ENCODE data around the gene SSX7. TPM values are rescaled to one million over a fixed set of nuclear protein-coding genes. Genes with fewer than 3 reads are reported as not detected.
"Not testable (repeated sequence)": the region's sequence is repeated elsewhere in the genome, so short reads cannot be mapped to it uniquely, and the experiment has no call there.

The SSX7 gene
- not detected in 2 replicates for total RNA-seq (2014; rRNA removed; shearing (Covaris generic))

- DNase-seq; H3K4me3 ChIP-seq; H3K9me3 ChIP-seq (replicated peaks); H3K27me3 ChIP-seq; H3K36me3 ChIP-seq; H3K27ac ChIP-seq; H3K4me1 ChIP-seq: not testable (repeated sequence)
Measured at GRCh38 chrX:52654800-52655199, at the start of gene SSX7. SSX7 (minus strand) TSS chrX:52654900; CDS start chrX:52653472, 1,428 bp downstream.

- H3K27ac ChIP-seq; H3K4me1 ChIP-seq; H3K36me3 ChIP-seq; H3K9me3 ChIP-seq (replicated peaks); H3K27me3 ChIP-seq; H3K4me3 ChIP-seq; DNase-seq: not testable (repeated sequence)
Measured at GRCh38 chrX:52692034-52692433, 37.3 kb upstream of the SSX7 start.

- H3K27ac ChIP-seq; H3K4me1 ChIP-seq; H3K9me3 ChIP-seq (replicated peaks); H3K27me3 ChIP-seq; H3K4me3 ChIP-seq; DNase-seq; H3K36me3 ChIP-seq: not testable (repeated sequence)
Measured at GRCh38 chrX:52662218-52662617, 7.5 kb upstream of the SSX7 start.

GRCh38 chrX:52655475-52655874 is 775 bp upstream of the SSX7 start:
- H3K27ac ChIP-seq; H3K9me3 ChIP-seq (replicated peaks); H3K4me3 ChIP-seq; H3K4me1 ChIP-seq; H3K27me3 ChIP-seq; DNase-seq; H3K36me3 ChIP-seq: not testable (repeated sequence)

GRCh38 chrX:52650676-52651075 is 4.0 kb downstream of the SSX7 start:
- H3K36me3 ChIP-seq; H3K9me3 ChIP-seq (replicated peaks); DNase-seq; H3K27ac ChIP-seq; H3K4me3 ChIP-seq; H3K4me1 ChIP-seq; H3K27me3 ChIP-seq: not testable (repeated sequence)

- H3K27ac ChIP-seq; H3K4me3 ChIP-seq; DNase-seq; H3K36me3 ChIP-seq; H3K9me3 ChIP-seq (replicated peaks); H3K27me3 ChIP-seq; H3K4me1 ChIP-seq: not testable (repeated sequence)
Measured at GRCh38 chrX:52648956-52649355, 5.7 kb downstream of the SSX7 start.

GRCh38 chrX:52628483-52628882 is 26.2 kb downstream of the SSX7 start:
- not testable (repeated sequence) for H3K27ac ChIP-seq; H3K4me1 ChIP-seq; H3K9me3 ChIP-seq (replicated peaks); H3K27me3 ChIP-seq; DNase-seq; H3K36me3 ChIP-seq; H3K4me3 ChIP-seq

GRCh38 chrX:52620661-52621060 is 34.0 kb downstream of the SSX7 start:
- not testable (repeated sequence) for H3K9me3 ChIP-seq (replicated peaks); DNase-seq; H3K27ac ChIP-seq; H3K27me3 ChIP-seq; H3K4me1 ChIP-seq; H3K36me3 ChIP-seq; H3K4me3 ChIP-seq

- Histone ChIP-seq H3K4me3 (no peak overlapping the region), H3K27ac (no peak overlapping the region), H3K27me3 (no peaks in the 10 kb centered on the region), H3K9me3 (replicated peaks) (no peaks in the 10 kb centered on the region), H3K4me1 (no peaks in the 10 kb centered on the region), H3K36me3 (no peaks in the 10 kb centered on the region)
- DNase-seq, result no peak
Measured at GRCh38 chrX:52608961-52609360, 45.7 kb downstream of the SSX7 start.

GRCh38 chrX:52603151-52603550 is 51.5 kb downstream of the SSX7 start:
- H3K36me3 ChIP-seq; H3K27ac ChIP-seq; H3K4me3 ChIP-seq; DNase-seq; H3K4me1 ChIP-seq; H3K9me3 ChIP-seq (replicated peaks); H3K27me3 ChIP-seq: not testable (repeated sequence)

GRCh38 chrX:52598886-52599285 is 55.8 kb downstream of the SSX7 start:
- no peak overlapping the region for H3K27ac ChIP-seq
- no peaks in the 10 kb centered on the region for H3K4me1 ChIP-seq
- no peaks in the 10 kb centered on the region for H3K9me3 ChIP-seq (replicated peaks)
- H3K36me3 ChIP-seq, result no peaks in the 10 kb centered on the region
- DNase-seq, result no peak
- no peak overlapping the region for H3K4me3 ChIP-seq
- no peaks in the 10 kb centered on the region for H3K27me3 ChIP-seq

- DNase-seq, result no peak
- H3K27ac ChIP-seq, result no peak overlapping the region
- no peak overlapping the region for H3K4me3 ChIP-seq
- H3K4me1 ChIP-seq, result no peaks in the 10 kb centered on the region
- no peaks in the 10 kb centered on the region for H3K36me3 ChIP-seq
- no peaks in the 10 kb centered on the region for H3K27me3 ChIP-seq
- no peaks in the 10 kb centered on the region for H3K9me3 ChIP-seq (replicated peaks)
Measured at GRCh38 chrX:52594658-52595057, 60.0 kb downstream of the SSX7 start.

Other genes starting within 250 kb of the SSX7 start
- not detected in 2 replicates for gene XAGE1A, start 159.1 kb downstream of the SSX7 start, total RNA-seq (2014; rRNA removed; shearing (Covaris generic))
- not detected in 2 replicates for gene XAGE1B, start 137.8 kb downstream of the SSX7 start, total RNA-seq (2014; rRNA removed; shearing (Covaris generic))
- gene SSX2, start 52.3 kb upstream of the SSX7 start, total RNA-seq (2014; rRNA removed; shearing (Covaris generic)), result not detected in 2 replicates
- gene SSX2B, start 96.4 kb upstream of the SSX7 start, total RNA-seq (2014; rRNA removed; shearing (Covaris generic)), result not detected in 2 replicates
- not detected in 2 replicates for gene SPANXN5, start 142.5 kb upstream of the SSX7 start, total RNA-seq (2014; rRNA removed; shearing (Covaris generic))
- not detected in 2 replicates for gene XAGE5, start 156.4 kb upstream of the SSX7 start, total RNA-seq (2014; rRNA removed; shearing (Covaris generic))
- gene XAGE3, start 213.2 kb upstream of the SSX7 start, total RNA-seq (2014; rRNA removed; shearing (Covaris generic)), result not detected in 2 replicates
- 5.3 and 8.0 TPM in 2 replicates for gene FAM156B, start 242.4 kb upstream of the SSX7 start, total RNA-seq (2014; rRNA removed; shearing (Covaris generic))

Measured in SJCRH30 (cell line).